Activated CD8-positive, alpha-beta memory T cell treated with anti-CD3 and anti-CD28 coated beads for 36 hours (primary cell): ENCODE data around the gene ATP6V1D. TPM values are rescaled to one million over a fixed set of nuclear protein-coding genes. Genes with fewer than 3 reads are reported as not detected.
"Not testable (repeated sequence)": the region's sequence is repeated elsewhere in the genome, so short reads cannot be mapped to it uniquely, and the experiment has no call there.

Experiments used
- CTCF ChIA-PET: fragments of 350-600 bp; sonication (Branson Sonifier 250); formaldehyde crosslinking; loops from one replicate; lab custom pipeline; 2021; ENCODE audit warnings: antibody characterized with exemption; lab: Charles Lee
- POLR2A ChIA-PET: fragments of 350-600 bp; sonication (Branson Sonifier 250); formaldehyde crosslinking; loops from one replicate; lab custom pipeline; 2021; ENCODE audit warnings: antibody characterized with exemption; lab: Charles Lee
- total RNA-seq, 2 experiments: library from RNA; stranded (reverse); gene quantifications; one replicate each; pipeline ENCODE4 v1.2.3, GENCODE V29; 2021

The ATP6V1D gene
- total RNA-seq, result 10 to 100 TPM; 31.4 to 38.2 TPM

DNA sequence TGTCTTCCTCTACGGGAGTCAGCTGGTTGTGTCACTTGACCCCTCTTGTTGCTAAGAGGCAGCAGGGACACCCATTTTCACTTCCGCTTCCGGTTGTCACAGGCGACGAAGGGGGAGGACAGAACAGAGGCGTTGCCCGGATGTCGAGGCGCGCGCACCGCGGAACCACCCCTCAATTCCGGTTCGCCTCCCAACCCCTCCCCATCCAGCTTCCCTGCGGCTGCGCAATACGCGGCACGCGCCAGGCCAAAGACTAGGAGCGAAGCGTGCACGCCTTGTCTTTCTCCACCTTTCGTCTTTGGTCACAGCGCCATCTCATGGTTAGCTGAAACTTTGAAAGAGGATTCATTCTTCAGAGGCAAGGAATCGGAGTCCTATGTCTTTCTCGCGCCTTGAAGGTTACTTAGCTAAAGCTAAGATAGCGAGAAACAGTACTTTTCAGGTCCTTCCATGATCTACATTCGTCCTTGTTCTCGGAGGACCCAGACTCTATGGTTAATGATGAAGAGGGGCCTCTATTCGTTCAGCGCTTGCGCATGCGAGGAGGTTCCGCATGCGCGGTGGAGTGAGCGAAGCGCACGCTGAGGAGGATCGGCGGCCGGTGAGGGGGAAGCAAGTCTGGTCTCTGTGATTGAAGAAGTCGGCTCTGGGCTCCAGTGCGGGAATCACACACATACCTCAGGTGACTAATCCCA, at the start of gene ATP6V1D, which contains the start of gene EIF2S1:
ATP6V1D (minus strand) TSS at position 30 of the 695 bp plus-strand sequence. CDS start 106 bp downstream, outside the sequence.
EIF2S1 (plus strand) TSS at position 554 of the 695 bp plus-strand sequence. CDS start 4,440 bp downstream, outside the sequence.
- CTCF ChIA-PET, result interaction anchor here (0.7 to 1.6 kb wide), 6 partner anchors 9 to 154 kb away, joined by 3 to 7 read pairs (median 4); partner anchors contain the start of gene PALS1
- POLR2A ChIA-PET, result interaction anchor here (0.6 to 1.3 kb wide), 2 partner anchors 9 to 673 kb away, joined by 3 to 6 read pairs; no protein-coding TSS in a partner anchor

- CTCF ChIA-PET, result interaction anchor here (1.2 kb wide), 1 partner anchor 11 kb away, joined by 3 read pairs; no protein-coding TSS in a partner anchor
Measured at GRCh38 chr14:67408122-67408801, 48.7 kb upstream of the ATP6V1D start.

DNA sequence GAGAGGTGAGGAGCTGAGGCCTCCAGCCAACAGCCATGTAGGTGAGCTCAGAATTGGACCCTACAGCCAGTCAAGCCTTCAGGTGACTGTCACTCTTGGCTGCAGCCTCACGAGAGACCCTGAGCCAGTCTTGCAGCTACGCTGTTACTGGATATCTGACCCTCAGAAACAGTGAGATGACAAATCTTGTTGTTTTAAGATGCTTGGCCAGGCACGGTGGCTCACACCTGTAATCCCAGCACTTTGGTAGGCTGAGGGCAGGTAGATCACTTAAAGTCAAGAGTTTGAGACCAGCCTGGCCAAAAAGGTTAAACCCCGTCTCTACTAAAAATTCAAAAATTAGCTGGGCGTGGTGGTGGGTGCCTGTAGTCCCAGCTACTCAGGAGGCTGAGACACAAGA, 46.2 kb upstream of the ATP6V1D start:
- ChIA-PET POLR2A (interaction anchor here (0.5 kb wide), 1 partner anchor 677 kb away, joined by 3 read pairs; no protein-coding TSS in a partner anchor), CTCF (no interaction called here)

More at GRCh38 chr14:67408122-67408801, 48.7 kb upstream of the ATP6V1D start:
- POLR2A ChIA-PET, result not testable (repeated sequence)

DNA sequence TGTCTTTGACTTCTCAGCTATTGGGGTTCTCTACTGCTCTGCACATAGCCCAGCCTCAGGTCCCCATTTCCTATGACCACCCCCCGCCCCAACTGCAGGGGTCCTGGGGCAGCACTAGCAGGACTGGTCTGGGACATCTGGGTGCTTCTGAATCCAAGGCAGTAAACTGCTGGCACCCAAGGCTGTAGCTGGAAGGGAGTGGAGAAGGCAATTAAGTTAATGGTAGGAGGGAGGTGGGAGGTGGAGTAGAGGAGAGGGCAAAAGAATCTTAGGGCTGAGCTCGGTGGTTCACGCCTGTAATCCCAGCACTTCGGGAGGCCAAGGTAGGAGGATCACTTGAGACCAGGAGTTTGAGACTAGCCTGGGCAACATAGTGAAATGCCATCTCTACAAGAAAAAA, 40.8 kb upstream of the ATP6V1D start:
- ChIA-PET POLR2A (no interaction called here), CTCF (interaction anchor here (1.4 kb wide), 1 partner anchor 27 kb away, joined by 5 read pairs; no protein-coding TSS in a partner anchor)

DNA sequence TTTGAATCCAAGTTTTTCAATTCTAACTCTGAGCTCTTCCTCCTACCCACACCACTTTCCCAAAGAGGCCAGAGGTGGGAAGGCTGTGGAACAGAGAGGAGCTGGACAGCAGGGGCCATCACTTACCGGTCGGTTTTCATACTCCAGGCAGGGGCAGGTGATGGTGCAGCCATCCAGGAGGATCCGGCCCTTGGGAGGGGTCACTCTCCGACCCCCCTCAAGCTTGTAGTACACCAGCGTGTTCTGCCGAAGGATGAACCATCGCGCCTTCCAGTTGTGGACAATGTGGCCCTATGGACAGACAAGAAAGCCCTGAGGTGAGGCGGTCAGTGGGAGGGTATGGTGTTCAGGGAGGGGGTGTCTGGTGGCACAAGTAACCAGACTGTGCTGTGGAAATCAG, 37.9 kb upstream of the ATP6V1D start:
- ChIA-PET POLR2A (no interaction called here), CTCF (no interaction called here)

- POLR2A ChIA-PET, result no interaction called here
Measured at GRCh38 chr14:67396381-67396970, 36.9 kb upstream of the ATP6V1D start.

DNA sequence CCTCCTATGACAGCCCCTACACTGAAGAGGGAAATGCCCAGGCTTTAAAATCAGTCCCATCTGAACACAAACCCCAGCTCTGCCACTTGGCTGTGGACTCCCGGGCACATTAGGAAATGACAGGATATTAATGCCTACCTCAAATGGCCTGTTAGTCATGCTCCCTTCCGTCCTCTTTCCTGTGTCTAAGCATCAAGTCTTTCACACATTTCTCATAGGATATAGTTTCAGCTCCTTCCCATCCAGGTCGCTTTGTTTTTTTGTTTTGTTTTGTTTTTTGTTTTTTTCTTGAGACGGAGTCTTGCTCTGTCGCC, 36.2 kb upstream of the ATP6V1D start:
- CTCF ChIA-PET, result no interaction called here
- POLR2A ChIA-PET, result no interaction called here

More at GRCh38 chr14:67396381-67396970, 36.9 kb upstream of the ATP6V1D start:
- CTCF ChIA-PET, result no interaction called here

GRCh38 chr14:67395086-67395875, 35.7 kb upstream of the ATP6V1D start:
- ChIA-PET CTCF (no interaction called here), POLR2A (no interaction called here)

DNA sequence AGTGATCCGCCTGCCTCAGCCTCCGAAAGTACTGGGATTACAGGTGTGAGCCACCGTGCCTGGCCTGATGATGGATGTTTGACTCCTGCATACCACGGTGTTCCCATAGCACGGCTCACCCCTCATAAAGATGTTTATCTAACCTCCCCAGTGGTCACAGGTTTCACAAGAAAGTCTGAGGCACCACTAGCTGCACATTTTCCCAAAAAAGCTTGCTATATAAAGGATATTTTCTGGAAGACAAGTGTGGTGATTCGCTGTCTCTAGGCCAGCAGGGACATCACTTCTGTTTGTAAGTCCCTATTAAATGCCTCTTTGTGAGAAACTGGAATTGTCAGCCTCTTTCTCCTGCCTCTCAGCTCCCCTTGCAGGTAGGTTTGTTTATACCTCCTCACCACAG, 34.1 kb upstream of the ATP6V1D start:
- CTCF ChIA-PET, result no interaction called here
- POLR2A ChIA-PET, result no interaction called here

DNA sequence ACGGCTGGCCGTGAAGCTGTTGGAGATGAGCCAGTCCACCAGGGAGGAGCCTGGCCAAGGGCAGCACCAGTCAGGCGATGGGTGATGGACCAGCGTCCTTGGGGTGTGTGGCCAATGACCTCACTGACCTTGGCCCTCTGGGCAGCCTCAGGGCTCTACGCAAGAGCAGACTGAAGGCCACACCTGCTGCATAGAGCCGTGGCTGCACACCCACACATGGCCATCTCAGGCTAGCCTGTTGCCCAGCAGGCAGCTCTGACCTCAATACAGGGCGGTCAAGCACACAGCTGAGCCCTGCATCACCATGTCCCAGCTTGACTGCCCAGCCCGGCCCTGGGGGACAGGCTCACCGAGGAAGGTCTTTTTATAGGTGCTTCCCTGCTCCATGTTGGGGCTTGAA, 33.2 kb upstream of the ATP6V1D start:
- ChIA-PET CTCF (no interaction called here), POLR2A (no interaction called here)

- CTCF ChIA-PET, result interaction anchor here (0.9 kb wide), 1 partner anchor 179 kb away, joined by 3 read pairs; no protein-coding TSS in a partner anchor
Measured at GRCh38 chr14:67392123-67392522, 32.5 kb upstream of the ATP6V1D start.

DNA sequence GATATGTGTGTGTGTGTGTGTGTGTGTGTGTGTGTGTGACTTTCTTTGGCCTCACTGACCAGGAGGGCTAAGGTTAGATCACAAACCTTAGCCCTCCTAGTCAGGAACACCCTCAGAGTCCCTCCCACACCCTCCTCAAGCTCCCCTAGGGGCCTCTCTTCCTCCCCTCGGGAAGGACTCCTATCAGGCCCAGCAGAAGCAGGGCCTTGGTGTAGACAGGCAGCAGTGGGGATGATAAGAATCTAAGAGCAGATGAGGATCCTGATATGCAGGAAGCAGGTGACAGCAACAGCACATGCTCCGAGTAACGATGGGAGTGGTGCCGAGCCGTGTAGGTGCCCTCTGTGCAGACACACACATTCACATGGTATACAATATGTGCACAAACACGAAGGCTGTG, 31.7 kb upstream of the ATP6V1D start:
- CTCF ChIA-PET, result no interaction called here
- POLR2A ChIA-PET, result no interaction called here

More at GRCh38 chr14:67392123-67392522, 32.5 kb upstream of the ATP6V1D start:
- POLR2A ChIA-PET, result no interaction called here

GRCh38 chr14:67389811-67390534, 30.4 kb upstream of the ATP6V1D start:
- CTCF ChIA-PET, result no interaction called here
- POLR2A ChIA-PET, result no interaction called here

- ChIA-PET CTCF (no interaction called here), POLR2A (no interaction called here)
Measured at GRCh38 chr14:67389275-67389674, 29.7 kb upstream of the ATP6V1D start.

DNA sequence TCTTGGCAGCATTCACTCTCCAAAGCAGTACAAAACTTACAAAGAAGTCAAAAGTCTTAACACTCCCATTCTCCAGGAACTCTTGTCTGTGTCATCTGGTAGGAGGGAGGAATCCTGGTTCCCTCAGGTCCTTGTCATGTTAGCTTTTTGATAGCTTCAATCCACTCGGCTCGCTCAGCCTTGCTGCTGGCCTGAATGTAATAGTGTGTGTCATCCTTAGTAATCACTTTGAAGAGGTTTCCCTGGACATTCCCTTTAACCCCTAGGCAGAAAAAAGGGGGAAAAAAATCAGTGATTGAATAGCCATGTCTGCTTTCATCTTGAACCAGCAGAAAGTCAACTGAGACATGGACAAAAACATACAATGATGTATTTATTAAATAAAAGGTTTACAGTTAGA, 27.6 kb upstream of the ATP6V1D start:
- ChIA-PET CTCF (no interaction called here), POLR2A (no interaction called here)

DNA sequence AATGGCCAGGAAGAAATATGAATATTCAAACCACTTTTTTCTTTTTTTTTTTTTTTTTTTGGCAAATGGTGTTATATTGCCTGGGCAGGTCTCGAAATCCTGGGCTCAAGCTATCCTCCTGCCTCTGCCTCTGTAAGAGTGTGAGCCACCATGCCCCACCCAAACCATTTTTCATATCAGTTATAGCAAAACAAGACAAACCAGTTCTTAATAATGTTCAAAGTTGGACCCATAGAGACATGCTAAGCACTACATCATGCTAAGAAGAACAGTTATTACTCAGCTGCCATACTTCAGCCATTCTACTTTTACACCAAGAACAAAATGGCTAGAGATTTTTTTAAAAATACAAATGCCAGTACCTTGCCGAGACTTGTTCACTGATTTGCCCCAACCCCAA, 26.0 kb upstream of the ATP6V1D start:
- ChIA-PET POLR2A (interaction anchor here (0.6 to 1.0 kb wide), 2 partner anchors 24 to 1975 kb away, joined by 3 read pairs; no protein-coding TSS in a partner anchor), CTCF (no interaction called here)

DNA sequence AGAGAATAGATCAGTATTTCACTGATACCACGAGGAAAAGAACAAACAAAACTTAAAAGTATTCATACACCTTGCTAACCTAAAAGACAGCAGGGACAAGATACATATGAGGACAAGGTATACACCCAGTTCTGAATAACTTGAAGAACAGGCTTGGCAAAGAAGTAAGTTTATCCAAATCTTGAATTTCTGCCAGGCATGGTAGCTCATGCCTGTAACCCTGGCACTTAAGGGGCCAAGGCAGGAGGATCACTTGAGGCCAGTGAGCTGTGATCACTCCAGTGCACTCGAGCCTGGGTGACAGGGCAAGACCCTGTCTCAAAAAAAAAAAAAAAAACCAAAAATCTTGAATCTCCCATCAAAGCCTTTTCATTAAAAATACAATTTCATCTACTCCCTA, 25.5 kb upstream of the ATP6V1D start:
- POLR2A ChIA-PET, result interaction anchor here (1.0 kb wide), 1 partner anchor 24 kb away, joined by 3 read pairs; no protein-coding TSS in a partner anchor

DNA sequence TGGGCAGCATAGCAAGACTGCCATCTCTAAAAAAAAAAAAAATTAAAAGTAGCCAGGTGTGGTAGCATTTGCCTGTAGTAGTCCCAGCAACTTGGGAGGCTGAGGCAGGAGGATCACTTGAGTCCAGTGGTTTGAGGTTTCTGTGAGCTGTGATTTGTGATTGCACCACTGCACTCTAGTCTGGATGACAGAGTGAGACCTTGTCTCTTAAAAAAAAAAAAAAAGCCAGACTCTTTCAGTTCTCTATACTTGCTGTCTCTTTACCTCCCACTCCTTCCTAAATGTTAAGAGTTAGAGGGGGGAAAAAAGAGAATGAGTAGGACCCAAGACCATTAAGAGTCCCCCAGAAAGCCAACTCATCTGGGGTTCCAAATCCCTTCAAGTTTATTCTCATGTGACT, 18.3 kb upstream of the ATP6V1D start:
- POLR2A ChIA-PET, result no interaction called here
- CTCF ChIA-PET, result interaction anchor here (0.7 kb wide), 1 partner anchor 23 kb away, joined by 3 read pairs; no protein-coding TSS in a partner anchor

More for the DNA sequence above, 25.5 kb upstream of the ATP6V1D start:
- CTCF ChIA-PET, result no interaction called here
